WTC11 (cell line): Measurements from ENCODE around the gene ZC3H14. TPM values are rescaled to one million over a fixed set of nuclear protein-coding genes. Genes with fewer than 3 reads are reported as not detected.
A peak's percentile ranks its signal among the peaks of the same experiment; 100 is the strongest.

Experiments used
- ATAC-seq: fragments of 200-7000 bp; cut with Tn5 transposase; 2 replicates; pipeline ENCODE4 v1.10.0; 2021; ENCODE audit warnings: mild to moderate bottlenecking, moderate library complexity
- CTCF ChIA-PET: fragments of 300-600 bp; sonication (Branson Sonifier 250); formaldehyde crosslinking; loops from one replicate; lab custom pipeline; 2021; ENCODE audit warnings: antibody characterized with exemption; lab: Charles Lee
- POLR2A ChIA-PET: fragments of 350-600 bp; sonication (Branson Sonifier 250); formaldehyde crosslinking; loops from one replicate; lab custom pipeline; 2021; ENCODE audit warnings: antibody characterized with exemption; lab: Charles Lee
- DNase-seq: peaks from one replicate; pipeline ENCODE4 v3.0.0; 2021; ENCODE audit warnings: low spot score
- H3K27ac Mint-ChIP-seq: 2 replicates; pipeline ENCODE4 v1.8.0; 2021; ENCODE audit warnings: mixed read lengths
- H3K27me3 Mint-ChIP-seq: 2 replicates; pipeline ENCODE4 v1.8.0; 2021; ENCODE audit warnings: low read depth, mild to moderate bottlenecking, moderate library complexity, mixed read lengths
- H3K36me3 Mint-ChIP-seq: 2 replicates; pipeline ENCODE4 v1.8.0; 2021; ENCODE audit warnings: mixed read lengths
- H3K4me1 Mint-ChIP-seq: 2 replicates; pipeline ENCODE4 v1.8.0; 2022; ENCODE audit warnings: mixed read lengths
- H3K4me3 Mint-ChIP-seq: 2 replicates; pipeline ENCODE4 v1.8.0; 2021; ENCODE audit warnings: mild to moderate bottlenecking, moderate library complexity, mixed read lengths
- H3K9me3 Mint-ChIP-seq: 2 replicates; pipeline ENCODE4 v1.8.0; 2021; ENCODE audit warnings: mixed read lengths
- ARID4B ChIP-seq: sonication (generic); formaldehyde crosslinking; IDR thresholded peaks from 2 replicates; pipeline ENCODE4 v1.8.0; 2023; ENCODE audit warnings: missing genetic modification reagents, mild to moderate bottlenecking, borderline replicate concordance
- CDX4 ChIP-seq: fragments of 250-450 bp; sonication (Bioruptor Pico); IDR thresholded peaks from 2 replicates; pipeline ENCODE4 v1.9.0; 2021; ENCODE audit warnings: moderate library complexity, mild to moderate bottlenecking, inconsistent platforms, borderline replicate concordance
- CTCF ChIP-seq: fragments of 200-600 bp; IDR thresholded peaks from 2 replicates; pipeline ENCODE4 v1.8.0; 2022; ENCODE audit warnings: antibody characterized with exemption
- E2F5 ChIP-seq: sonication (generic); formaldehyde crosslinking; IDR thresholded peaks from 2 replicates; pipeline ENCODE4 v1.8.1; 2022; ENCODE audit warnings: mild to moderate bottlenecking, moderate library complexity, missing genetic modification reagents
- ETV6 ChIP-seq: sonication (generic); formaldehyde crosslinking; IDR thresholded peaks from 2 replicates; pipeline ENCODE4 v1.8.1; 2022; ENCODE audit warnings: mild to moderate bottlenecking, missing genetic modification reagents
- FOXJ3 ChIP-seq: sonication (generic); formaldehyde crosslinking; IDR thresholded peaks from 2 replicates; pipeline ENCODE4 v1.9.0; 2021; ENCODE audit warnings: missing genetic modification reagents, mild to moderate bottlenecking, borderline replicate concordance
- FOXP1 ChIP-seq: sonication (generic); formaldehyde crosslinking; IDR thresholded peaks from 2 replicates; pipeline ENCODE4 v1.8.0; 2022; ENCODE audit warnings: missing genetic modification reagents, mild to moderate bottlenecking, moderate library complexity, borderline replicate concordance
- JAZF1 ChIP-seq: fragments of 250-450 bp; sonication (Bioruptor Pico); IDR thresholded peaks from 2 replicates; pipeline ENCODE4 v1.9.0; 2021; ENCODE audit warnings: moderate library complexity, mild to moderate bottlenecking, inconsistent platforms
- PRDM15 ChIP-seq: sonication (generic); formaldehyde crosslinking; IDR thresholded peaks from 2 replicates; pipeline ENCODE4 v1.8.0; 2022; ENCODE audit warnings: missing genetic modification reagents
- PRRX2 ChIP-seq: fragments of 250-450 bp; sonication (Bioruptor Pico); IDR thresholded peaks from 2 replicates; pipeline ENCODE4 v1.8.0; 2021; ENCODE audit warnings: mild to moderate bottlenecking
- ZMAT4 ChIP-seq: fragments of 250-450 bp; sonication (Bioruptor Pico); IDR thresholded peaks from 2 replicates; pipeline ENCODE4 v1.9.0; 2021; ENCODE audit warnings: mild to moderate bottlenecking
- ZNF219 ChIP-seq: sonication (generic); formaldehyde crosslinking; IDR thresholded peaks from 2 replicates; pipeline ENCODE4 v1.8.0; 2023; ENCODE audit warnings: missing genetic modification reagents, mild to moderate bottlenecking, borderline replicate concordance
- ZNF232 ChIP-seq: sonication (generic); formaldehyde crosslinking; IDR thresholded peaks from 2 replicates; pipeline ENCODE4 v1.8.0; 2022; ENCODE audit warnings: mild to moderate bottlenecking, missing genetic modification reagents
- ZNF416 ChIP-seq: fragments of 250-450 bp; sonication (Bioruptor Pico); IDR thresholded peaks from 2 replicates; pipeline ENCODE4 v1.9.0; 2021; ENCODE audit warnings: mild to moderate bottlenecking, inconsistent platforms
- ZNF671 ChIP-seq: fragments of 250-450 bp; sonication (Bioruptor Pico); IDR thresholded peaks from 2 replicates; pipeline ENCODE4 v1.8.0; 2021; ENCODE audit warnings: mild to moderate bottlenecking
- total RNA-seq: library from RNA; stranded (reverse); gene quantifications from 3 replicates; pipeline ENCODE4 v1.2.3, GENCODE V29; 2021
- TF ChIP-seq, protein P1 (sequence below): sonication (generic); formaldehyde crosslinking; IDR thresholded peaks from 2 replicates; pipeline ENCODE4 v1.8.1; 2023; ENCODE audit warnings: mild to moderate bottlenecking, missing genetic modification reagents

Gene ZC3H14
- total RNA-seq, 1 experiment from 2014 or later = 64.9 TPM

DNA sequence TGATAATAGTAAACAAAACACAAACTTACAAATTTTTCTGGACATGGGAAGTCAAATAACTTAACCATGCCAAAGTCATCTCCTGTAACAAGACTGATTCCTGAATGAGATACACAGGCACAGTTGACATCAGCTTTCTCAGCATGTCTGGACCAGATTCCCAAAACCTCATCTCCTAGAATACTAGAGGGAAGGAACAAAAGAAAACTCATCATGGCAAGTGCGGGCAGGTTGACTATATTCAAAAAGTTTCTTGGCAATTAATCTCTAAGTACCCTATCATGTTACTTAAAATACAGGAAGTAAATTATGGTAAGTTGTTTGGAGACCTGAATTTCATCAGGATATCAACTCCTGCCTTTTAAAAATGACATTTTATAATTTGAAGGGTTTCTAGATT, 53.9 kb downstream of the ZC3H14 start:
- Mint-ChIP-seq H3K9me3 (no peaks in the 10 kb centered on the region), H3K4me1 (peaks cover 23% of the 10 kb centered on the region), H3K4me3 (no peak overlapping the region), H3K36me3 (peaks cover 11% of the 10 kb centered on the region), H3K27ac (peak overlapping the region; percentile 50; the same call in 1 of the 2 replicates), H3K27me3 (no peaks in the 10 kb centered on the region)
- ChIA-PET POLR2A (no interaction called here), CTCF (no interaction called here)
- DNase-seq (no peak), ATAC-seq (no peak)
- TF ChIP-seq FOXJ3 (CRISPR knock-in tag) (no peak), E2F5 (CRISPR knock-in tag) (no peak), CDX4 (CRISPR knock-in tag) (no peak), PRRX2 (CRISPR knock-in tag) (no peak), PRDM15 (CRISPR knock-in tag) (no peak), ZMAT4 (CRISPR knock-in tag) (no peak), ZNF232 (CRISPR knock-in tag) (no peak), ETV6 (CRISPR knock-in tag) (no peak), JAZF1 (CRISPR knock-in tag) (no peak), ARID4B (CRISPR knock-in tag) (no peak), FOXP1 (no peak), ZNF219 (CRISPR knock-in tag) (no peak), ZNF671 (no peak), ZNF416 (CRISPR knock-in tag) (no peak), CTCF (no peak)
- TF ChIP-seq, protein P1, sequence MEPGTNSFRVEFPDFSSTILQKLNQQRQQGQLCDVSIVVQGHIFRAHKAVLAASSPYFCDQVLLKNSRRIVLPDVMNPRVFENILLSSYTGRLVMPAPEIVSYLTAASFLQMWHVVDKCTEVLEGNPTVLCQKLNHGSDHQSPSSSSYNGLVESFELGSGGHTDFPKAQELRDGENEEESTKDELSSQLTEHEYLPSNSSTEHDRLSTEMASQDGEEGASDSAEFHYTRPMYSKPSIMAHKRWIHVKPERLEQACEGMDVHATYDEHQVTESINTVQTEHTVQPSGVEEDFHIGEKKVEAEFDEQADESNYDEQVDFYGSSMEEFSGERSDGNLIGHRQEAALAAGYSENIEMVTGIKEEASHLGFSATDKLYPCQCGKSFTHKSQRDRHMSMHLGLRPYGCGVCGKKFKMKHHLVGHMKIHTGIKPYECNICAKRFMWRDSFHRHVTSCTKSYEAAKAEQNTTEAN (CRISPR knock-in tag) = no peak
